NCI-H526 treated with DMSO at 0.1 percent for 48 hours (cell line): ENCODE data around the gene SDC4.

Experiments used
- DNase-seq: peaks from one replicate; lab custom pipeline; 2025; lab: John Stamatoyannopoulos, UW

Gene SDC4

GRCh38 chr20:45343532-45344167 is 4.6 kb downstream of the SDC4 start:
- peak; percentile 71 for DNase-seq

GRCh38 chr20:45342855-45343531 is 5.2 kb downstream of the SDC4 start:
- no peak for DNase-seq

- peak; percentile 43 for DNase-seq
These were observed 6.0 kb downstream of the SDC4 start for GRCh38 chr20:45341939-45342854.

- no peak for DNase-seq
These were observed 6.7 kb downstream of the SDC4 start for GRCh38 chr20:45341579-45341938.

- no peak for DNase-seq
These were observed 7.3 kb downstream of the SDC4 start for GRCh38 chr20:45340951-45341350.

GRCh38 chr20:45340236-45340847 is 7.9 kb downstream of the SDC4 start:
- DNase-seq: no peak

GRCh38 chr20:45339799-45340198 is 8.4 kb downstream of the SDC4 start:
- no peak for DNase-seq

- no peak for DNase-seq
These were observed 9.1 kb downstream of the SDC4 start for GRCh38 chr20:45339084-45339483.

- no peak for DNase-seq
These were observed 9.8 kb downstream of the SDC4 start for GRCh38 chr20:45338121-45339030.

- DNase-seq: no peak
These were observed 10.7 kb downstream of the SDC4 start for GRCh38 chr20:45337367-45338120.

- no peak for DNase-seq
These were observed 11.5 kb downstream of the SDC4 start for GRCh38 chr20:45336530-45337366.

- no peak for DNase-seq
These were observed 17.7 kb downstream of the SDC4 start for GRCh38 chr20:45330476-45330875.

- DNase-seq: no peak
These were observed 18.5 kb downstream of the SDC4 start for GRCh38 chr20:45329497-45330319.

GRCh38 chr20:45328451-45328850 is 19.8 kb downstream of the SDC4 start:
- DNase-seq: no peak

- DNase-seq: no peak
These were observed 22.9 kb downstream of the SDC4 start for GRCh38 chr20:45325371-45325770.

GRCh38 chr20:45323731-45324130 is 24.5 kb downstream of the SDC4 start:
- no peak for DNase-seq

GRCh38 chr20:45322952-45323383 is 25.3 kb downstream of the SDC4 start:
- DNase-seq: no peak

- DNase-seq: no peak
These were observed 27.2 kb downstream of the SDC4 start for GRCh38 chr20:45320948-45321595.
